ENCODE measurements around the gene GULP1. TPM values are rescaled to one million over a fixed set of nuclear protein-coding genes. Genes with fewer than 3 reads are reported as not detected.

GULP1 gene
- polyA plus RNA-seq, 1 donor (not counting 4 experiments of a cell fraction or from before 2014, with no cell fraction given), result 11.7 TPM

DNA sequence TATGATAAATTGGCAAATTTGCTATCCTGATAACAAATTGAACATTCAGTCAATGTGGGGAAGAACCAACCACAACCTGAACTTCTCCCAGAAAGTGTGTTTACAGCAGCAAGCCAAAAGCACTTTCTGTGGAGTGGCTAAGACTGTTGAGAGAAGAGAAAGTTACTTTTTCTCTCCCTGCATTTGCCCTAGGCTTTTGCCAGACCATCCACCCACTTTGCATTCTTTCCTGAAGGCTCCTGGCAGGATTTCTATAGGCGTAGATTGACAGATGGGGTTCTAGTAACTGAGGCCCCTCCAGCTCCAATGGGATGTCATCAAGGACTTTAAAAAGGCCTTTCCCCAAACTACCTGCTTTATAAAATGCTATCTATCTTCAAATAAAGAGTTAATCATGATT lies 215.2 kb downstream of the GULP1 start:
- H3K4me1 ChIP-seq (ENCODE audit: control insufficient read depth, extremely low read depth, insufficient read depth, low read length), result no peaks in the 10 kb centered on the region
- H4K20me1 ChIP-seq (ENCODE audit: control insufficient read depth, extremely low read depth, insufficient read depth, low read length), result no peaks in the 10 kb centered on the region
- TF ChIP-seq, protein P1, sequence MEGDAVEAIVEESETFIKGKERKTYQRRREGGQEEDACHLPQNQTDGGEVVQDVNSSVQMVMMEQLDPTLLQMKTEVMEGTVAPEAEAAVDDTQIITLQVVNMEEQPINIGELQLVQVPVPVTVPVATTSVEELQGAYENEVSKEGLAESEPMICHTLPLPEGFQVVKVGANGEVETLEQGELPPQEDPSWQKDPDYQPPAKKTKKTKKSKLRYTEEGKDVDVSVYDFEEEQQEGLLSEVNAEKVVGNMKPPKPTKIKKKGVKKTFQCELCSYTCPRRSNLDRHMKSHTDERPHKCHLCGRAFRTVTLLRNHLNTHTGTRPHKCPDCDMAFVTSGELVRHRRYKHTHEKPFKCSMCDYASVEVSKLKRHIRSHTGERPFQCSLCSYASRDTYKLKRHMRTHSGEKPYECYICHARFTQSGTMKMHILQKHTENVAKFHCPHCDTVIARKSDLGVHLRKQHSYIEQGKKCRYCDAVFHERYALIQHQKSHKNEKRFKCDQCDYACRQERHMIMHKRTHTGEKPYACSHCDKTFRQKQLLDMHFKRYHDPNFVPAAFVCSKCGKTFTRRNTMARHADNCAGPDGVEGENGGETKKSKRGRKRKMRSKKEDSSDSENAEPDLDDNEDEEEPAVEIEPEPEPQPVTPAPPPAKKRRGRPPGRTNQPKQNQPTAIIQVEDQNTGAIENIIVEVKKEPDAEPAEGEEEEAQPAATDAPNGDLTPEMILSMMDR (optimal IDR thresholded peaks at IDR 0.05 in 1 of 3, IDR thresholded peaks at IDR 0.05 in 1 of 3, conservative IDR thresholded peaks at IDR 0.05 in 1 of 3; ENCODE audit: extremely low read depth in 1 of 3, insufficient read depth in 2 of 3, low read length in 3 of 3), result no peak
- TF ChIP-seq EZH2 (IDR thresholded peaks at IDR 0.05; ENCODE audit: low read length), result no peak
- H3K4me2 ChIP-seq (ENCODE audit: control insufficient read depth, extremely low read depth, insufficient read depth, low read depth, low read length), result no peak overlapping the region
- no peak overlapping the region for H3K9ac ChIP-seq (ENCODE audit: control insufficient read depth, extremely low read depth, insufficient read depth, low read length)
- no peak overlapping the region for H3K4me3 ChIP-seq (ENCODE audit: control insufficient read depth in 2 of 3, extremely low read depth in 1 of 3, insufficient read depth in 2 of 3, low read depth in 1 of 3, low read length in 3 of 3)
- FAIRE-seq (no peak), DNase-seq (ENCODE audit: low read depth, low spot score) (no peak)
- H3K9me1 ChIP-seq (ENCODE audit: control insufficient read depth, extremely low read depth, insufficient read depth, low read length), result no peaks in the 10 kb centered on the region
- H3K79me2 ChIP-seq (ENCODE audit: control insufficient read depth, insufficient read depth, low read length), result no peaks in the 10 kb centered on the region
- H3K27ac ChIP-seq (ENCODE audit: control insufficient read depth, insufficient read depth, low read length), result no peak overlapping the region
- dilution Hi-C loops (cut with MboI; ENCODE audit: extremely low pct_ligation_motif_present, low sequenced_read_pairs), result no loop called here
- no peak overlapping the region for H2AFZ ChIP-seq (ENCODE audit: control insufficient read depth, low read length)
- no peaks in the 10 kb centered on the region for H3K27me3 ChIP-seq (ENCODE audit: control insufficient read depth, extremely low read depth, insufficient read depth, low read length)
- H3K36me3 ChIP-seq (ENCODE audit: control insufficient read depth in 2 of 2, extremely low read depth in 1 of 2, insufficient read depth in 2 of 2, low read length in 2 of 2), result no peaks in the 10 kb centered on the region
- no peaks in the 10 kb centered on the region for H3K9me3 ChIP-seq (ENCODE audit: control insufficient read depth, low read depth, low read length)

DNA sequence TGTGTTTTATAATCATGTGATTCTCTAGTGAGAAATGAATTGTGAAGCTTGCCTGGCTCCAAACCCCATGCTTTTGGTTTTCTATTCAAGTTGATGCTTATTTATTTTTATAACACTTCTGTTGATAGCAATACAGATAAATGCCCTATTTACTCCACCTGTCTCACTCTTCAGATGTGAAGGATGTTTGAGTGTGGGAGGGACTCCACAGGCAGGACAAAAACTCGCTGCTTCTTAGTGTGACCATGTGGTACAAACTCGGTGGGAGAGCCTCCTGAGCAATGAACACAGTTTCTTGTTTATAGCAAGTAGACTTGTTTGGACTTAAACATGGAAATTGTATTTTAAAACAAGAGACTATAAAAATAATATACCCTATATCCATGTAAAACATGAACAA lies 219.7 kb downstream of the GULP1 start:
- no peaks in the 10 kb centered on the region for H3K79me2 ChIP-seq (ENCODE audit: control insufficient read depth, insufficient read depth, low read length)
- H3K9me1 ChIP-seq (ENCODE audit: control insufficient read depth, extremely low read depth, insufficient read depth, low read length), result no peaks in the 10 kb centered on the region
- H3K4me3 ChIP-seq (ENCODE audit: control insufficient read depth in 2 of 3, extremely low read depth in 1 of 3, insufficient read depth in 2 of 3, low read depth in 1 of 3, low read length in 3 of 3), result no peak overlapping the region
- FAIRE-seq (no peak), DNase-seq (ENCODE audit: low read depth, low spot score) (no peak)
- H3K9ac ChIP-seq (ENCODE audit: control insufficient read depth, extremely low read depth, insufficient read depth, low read length), result no peak overlapping the region
- no peak overlapping the region for H2AFZ ChIP-seq (ENCODE audit: control insufficient read depth, low read length)
- dilution Hi-C loops (cut with MboI; ENCODE audit: extremely low pct_ligation_motif_present, low sequenced_read_pairs), result no loop called here
- no peak overlapping the region for H3K4me2 ChIP-seq (ENCODE audit: control insufficient read depth, extremely low read depth, insufficient read depth, low read depth, low read length)
- no peaks in the 10 kb centered on the region for H3K4me1 ChIP-seq (ENCODE audit: control insufficient read depth, extremely low read depth, insufficient read depth, low read length)
- no peak for TF ChIP-seq EZH2 (IDR thresholded peaks at IDR 0.05; ENCODE audit: low read length)
- TF ChIP-seq, protein P1 (optimal IDR thresholded peaks at IDR 0.05 in 1 of 3, IDR thresholded peaks at IDR 0.05 in 1 of 3, conservative IDR thresholded peaks at IDR 0.05 in 1 of 3; ENCODE audit: extremely low read depth in 1 of 3, insufficient read depth in 2 of 3, low read length in 3 of 3), result no peak
- H3K36me3 ChIP-seq (ENCODE audit: control insufficient read depth in 2 of 2, extremely low read depth in 1 of 2, insufficient read depth in 2 of 2, low read length in 2 of 2), result no peaks in the 10 kb centered on the region
- H3K9me3 ChIP-seq (ENCODE audit: control insufficient read depth, low read depth, low read length), result no peaks in the 10 kb centered on the region
- no peaks in the 10 kb centered on the region for H3K27me3 ChIP-seq (ENCODE audit: control insufficient read depth, extremely low read depth, insufficient read depth, low read length)
- no peak overlapping the region for H3K27ac ChIP-seq (ENCODE audit: control insufficient read depth, insufficient read depth, low read length)
- H4K20me1 ChIP-seq (ENCODE audit: control insufficient read depth, extremely low read depth, insufficient read depth, low read length), result no peaks in the 10 kb centered on the region
